Activated CD4-positive, alpha-beta T cell treated with anti-CD3 and anti-CD28 coated beads, Interleukin-2, amount 10 ng/mL, durations not matched to agents 24 days and 14 days (primary cell): ENCODE data around the gene MPP3. TPM values are rescaled to one million over a fixed set of nuclear protein-coding genes. Genes with fewer than 3 reads are reported as not detected.
"Not testable (repeated sequence)": the region's sequence is repeated elsewhere in the genome, so short reads cannot be mapped to it uniquely, and the experiment has no call there.

Experiments used
- DNase-seq: peaks from one replicate; pipeline ENCODE4 v3.0.0; 2022
- H3K27ac Mint-ChIP-seq: one replicate; pipeline ENCODE4 v1.8.0; 2022; ENCODE audit warnings: mild to moderate bottlenecking, mixed read lengths
- H3K27me3 Mint-ChIP-seq: one replicate; pipeline ENCODE4 v1.8.0; 2022; ENCODE audit warnings: mixed read lengths
- H3K36me3 Mint-ChIP-seq: one replicate; pipeline ENCODE4 v1.8.0; 2022; ENCODE audit warnings: low read depth, mild to moderate bottlenecking, mixed read lengths
- H3K4me1 Mint-ChIP-seq: one replicate; pipeline ENCODE4 v1.8.0; 2021; ENCODE audit warnings: mixed read lengths
- H3K4me3 Mint-ChIP-seq: one replicate; pipeline ENCODE4 v1.8.0; 2022; ENCODE audit warnings: mild to moderate bottlenecking, moderate library complexity, mixed read lengths
- H3K9me3 Mint-ChIP-seq: one replicate; pipeline ENCODE4 v1.8.0; 2021; ENCODE audit warnings: mixed read lengths
- intact Hi-C: fragments of 100-400 bp; cut with micrococcal nuclease; formaldehyde crosslinking; loops from one replicate; pipeline ENCODE4 v1.15.1; 2023
- total RNA-seq: library from RNA; stranded (reverse); gene quantifications from 2 replicates; pipeline ENCODE4 v1.2.3, GENCODE V29; 2022

Gene MPP3
- total RNA-seq, 1 donor from 2014 or later, result 0.63 TPM

DNA sequence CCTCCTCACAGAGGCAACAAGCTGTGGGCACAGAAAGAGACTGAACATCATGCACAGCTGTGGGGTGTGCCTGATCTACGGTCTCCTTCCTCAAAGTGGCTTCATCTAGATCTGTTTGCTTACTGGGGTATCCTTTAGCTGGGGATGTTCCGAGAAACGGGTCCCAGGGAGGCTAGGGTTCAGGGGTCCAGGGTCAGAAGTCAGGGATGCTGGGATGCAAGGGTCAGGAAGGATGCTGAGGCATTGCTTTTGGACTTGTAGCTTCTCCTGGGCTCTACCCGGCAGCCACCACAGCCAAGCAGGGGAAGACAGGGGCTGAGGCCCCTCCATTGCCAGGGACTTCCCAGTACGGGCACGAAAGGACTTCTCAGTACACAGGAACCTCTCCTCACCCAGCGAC, 20.6 kb upstream of the MPP3 start:
- Mint-ChIP-seq H3K4me3 (no peak overlapping the region), H3K27me3 (peaks cover 1% of the 10 kb centered on the region), H3K27ac (no peak overlapping the region), H3K4me1 (no peaks in the 10 kb centered on the region), H3K36me3 (no peaks in the 10 kb centered on the region), H3K9me3 (no peaks in the 10 kb centered on the region)
- DNase-seq, result no peak
- intact Hi-C loops, result no loop called here

DNA sequence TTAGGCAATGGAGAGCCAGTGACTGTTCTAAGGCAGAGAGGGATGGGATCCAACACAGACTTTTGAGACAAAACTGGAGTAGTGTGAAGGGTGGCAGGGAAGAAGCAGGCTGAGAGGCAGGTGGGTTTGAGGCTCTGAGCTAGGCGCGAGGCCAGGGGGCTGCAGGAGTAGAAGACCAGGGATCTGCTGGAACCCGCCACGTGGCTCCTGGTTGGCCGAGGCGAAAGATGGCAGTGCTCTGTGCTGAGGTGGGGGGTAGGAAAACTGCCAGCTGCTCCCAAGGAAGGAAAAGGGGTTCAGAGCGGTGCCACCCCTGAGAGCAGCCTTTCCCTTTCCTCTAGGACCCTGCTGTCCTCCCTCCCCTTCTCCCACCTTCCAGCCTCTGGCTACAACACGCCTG, 19.6 kb upstream of the MPP3 start:
- Mint-ChIP-seq H3K36me3 (no peaks in the 10 kb centered on the region), H3K9me3 (no peaks in the 10 kb centered on the region), H3K27me3 (peaks cover 1% of the 10 kb centered on the region), H3K27ac (no peak overlapping the region), H3K4me1 (no peaks in the 10 kb centered on the region), H3K4me3 (no peak overlapping the region)
- DNase-seq, result no peak
- intact Hi-C loops, result no loop called here

DNA sequence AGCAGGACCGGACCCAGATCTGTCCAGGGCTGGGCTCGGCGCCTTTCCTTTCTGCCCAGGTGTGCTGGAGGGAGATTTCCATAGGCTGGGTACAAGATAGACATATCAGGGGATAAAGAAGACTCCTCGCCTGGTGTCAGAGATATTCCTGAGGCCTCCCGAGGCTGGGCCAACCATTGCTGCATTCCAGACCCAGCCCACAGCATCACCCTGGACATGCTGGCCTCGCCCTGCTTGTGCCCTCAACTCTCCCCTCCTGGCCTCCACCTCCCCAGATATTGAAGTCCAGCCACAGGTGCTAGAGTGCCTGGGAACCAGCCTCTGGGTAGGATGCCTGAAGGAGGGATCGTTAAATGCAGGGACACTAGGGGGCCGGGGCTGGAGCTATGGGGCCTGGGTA, 16.2 kb upstream of the MPP3 start:
- H3K36me3 Mint-ChIP-seq, result no peaks in the 10 kb centered on the region
- intact Hi-C loops, result no loop called here
- no peaks in the 10 kb centered on the region for H3K9me3 Mint-ChIP-seq
- no peak for DNase-seq
- peaks cover 1% of the 10 kb centered on the region for H3K27me3 Mint-ChIP-seq
- H3K4me3 Mint-ChIP-seq, result no peak overlapping the region
- H3K27ac Mint-ChIP-seq, result no peak overlapping the region
- peaks cover 3% of the 10 kb centered on the region for H3K4me1 Mint-ChIP-seq

DNA sequence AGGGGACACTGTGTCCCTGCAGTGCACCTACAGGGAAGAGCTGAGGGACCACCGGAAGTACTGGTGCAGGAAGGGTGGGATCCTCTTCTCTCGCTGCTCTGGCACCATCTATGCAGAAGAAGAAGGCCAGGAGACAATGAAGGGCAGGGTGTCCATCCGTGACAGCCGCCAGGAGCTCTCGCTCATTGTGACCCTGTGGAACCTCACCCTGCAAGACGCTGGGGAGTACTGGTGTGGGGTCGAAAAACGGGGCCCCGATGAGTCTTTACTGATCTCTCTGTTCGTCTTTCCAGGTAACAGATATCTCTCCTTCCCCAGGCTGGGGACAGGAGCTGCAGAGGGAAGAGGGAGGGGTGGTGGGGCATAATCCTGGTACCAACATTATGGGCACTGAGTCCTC, 15.7 kb upstream of the MPP3 start:
- intact Hi-C loops, result no loop called here
- DNase-seq, result no peak
- no peak overlapping the region for H3K4me3 Mint-ChIP-seq
- no peak overlapping the region for H3K27ac Mint-ChIP-seq
- H3K36me3 Mint-ChIP-seq, result no peaks in the 10 kb centered on the region
- H3K4me1 Mint-ChIP-seq, result peaks cover 3% of the 10 kb centered on the region
- no peaks in the 10 kb centered on the region for H3K9me3 Mint-ChIP-seq
- H3K27me3 Mint-ChIP-seq, result peaks cover 1% of the 10 kb centered on the region

DNA sequence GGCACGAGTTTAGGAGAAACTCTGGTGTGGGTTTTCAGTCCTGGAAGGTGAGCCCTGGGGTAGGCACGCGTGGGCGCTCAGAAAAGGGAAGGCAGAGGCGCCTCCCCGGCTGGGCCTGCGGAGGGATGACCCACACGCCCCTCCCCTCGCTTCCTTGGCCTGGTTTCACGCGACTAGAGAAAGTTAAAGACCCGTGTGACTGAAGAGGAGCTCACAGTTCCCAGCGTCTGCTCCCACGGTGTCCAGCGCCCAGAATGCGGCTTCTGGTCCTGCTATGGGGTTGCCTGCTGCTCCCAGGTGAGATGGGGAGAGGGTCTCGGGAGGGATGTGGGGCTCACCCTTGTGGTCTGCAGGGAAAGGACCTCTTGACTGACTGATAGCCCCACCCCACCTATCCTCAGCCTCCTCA, 14.0 kb upstream of the MPP3 start, which contains the start of gene CD300LG:
CD300LG (plus strand) TSS at position 214 of the 409 bp plus-strand sequence; CDS start at position 255, 41 bp downstream.
- H3K4me1 Mint-ChIP-seq, result peaks cover 3% of the 10 kb centered on the region
- intact Hi-C loops, result no loop called here
- no peaks in the 10 kb centered on the region for H3K9me3 Mint-ChIP-seq
- no peak within 1 kb of the TSS for H3K4me3 Mint-ChIP-seq
- H3K36me3 Mint-ChIP-seq, result no peaks in the 10 kb centered on the region
- H3K27ac Mint-ChIP-seq, result no peak within 1 kb of the TSS
- no peak for DNase-seq
- peaks cover 6% of the 10 kb centered on the region for H3K27me3 Mint-ChIP-seq

DNA sequence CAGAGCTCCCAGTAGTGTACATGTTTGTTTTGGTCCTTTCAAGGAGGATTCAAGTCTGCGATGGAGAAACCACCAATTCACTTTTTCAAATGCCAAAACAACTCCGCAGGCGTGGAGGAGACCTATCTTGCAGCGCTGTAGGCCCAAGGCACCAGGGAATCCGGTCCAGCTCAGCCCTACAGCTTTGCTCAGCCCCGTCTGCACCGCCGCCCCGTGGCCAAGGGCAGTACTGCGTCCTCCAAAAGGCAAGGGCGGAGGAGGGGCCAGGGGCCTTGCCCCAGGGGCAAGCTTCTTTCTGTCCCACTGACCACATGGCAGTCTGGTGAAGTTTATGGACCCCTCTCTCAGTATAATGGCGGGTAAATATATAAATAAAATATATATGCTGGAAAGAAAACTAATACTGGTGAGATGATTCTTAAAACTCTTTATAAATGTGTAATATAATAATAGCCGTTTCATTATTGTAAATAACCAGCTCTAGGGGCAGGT, 13.3 kb upstream of the MPP3 start:
- Mint-ChIP-seq H3K4me3 (no peak overlapping the region), H3K27ac (no peak overlapping the region), H3K27me3 (peaks cover 8% of the 10 kb centered on the region), H3K9me3 (no peaks in the 10 kb centered on the region), H3K4me1 (peaks cover 3% of the 10 kb centered on the region), H3K36me3 (no peaks in the 10 kb centered on the region)
- intact Hi-C loops, result no loop called here
- DNase-seq, result peak; percentile 95

DNA sequence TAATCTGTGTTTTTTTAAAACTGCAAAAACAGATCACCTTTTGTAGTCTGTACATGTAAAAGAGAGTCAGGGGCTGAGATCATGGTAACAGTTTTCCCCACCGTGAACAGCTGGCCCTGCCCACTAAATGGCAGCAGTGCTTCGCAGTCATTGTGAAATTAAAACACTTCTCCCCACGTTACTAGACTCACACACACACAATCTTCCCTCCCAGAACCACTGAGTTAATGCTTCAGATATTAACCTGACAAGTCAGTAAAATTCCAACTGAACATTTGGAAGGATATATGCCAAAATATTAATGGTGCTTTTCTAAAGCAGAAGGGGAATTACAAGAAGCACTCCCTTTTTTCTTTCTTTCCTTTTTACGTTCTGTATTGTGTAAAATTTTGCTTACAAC, 12.8 kb upstream of the MPP3 start:
- peaks cover 9% of the 10 kb centered on the region for H3K27me3 Mint-ChIP-seq
- H3K4me1 Mint-ChIP-seq, result peaks cover 3% of the 10 kb centered on the region
- no peaks in the 10 kb centered on the region for H3K36me3 Mint-ChIP-seq
- no peaks in the 10 kb centered on the region for H3K9me3 Mint-ChIP-seq
- no peak for DNase-seq
- intact Hi-C loops, result no loop called here
- no peak overlapping the region for H3K4me3 Mint-ChIP-seq
- H3K27ac Mint-ChIP-seq, result no peak overlapping the region

DNA sequence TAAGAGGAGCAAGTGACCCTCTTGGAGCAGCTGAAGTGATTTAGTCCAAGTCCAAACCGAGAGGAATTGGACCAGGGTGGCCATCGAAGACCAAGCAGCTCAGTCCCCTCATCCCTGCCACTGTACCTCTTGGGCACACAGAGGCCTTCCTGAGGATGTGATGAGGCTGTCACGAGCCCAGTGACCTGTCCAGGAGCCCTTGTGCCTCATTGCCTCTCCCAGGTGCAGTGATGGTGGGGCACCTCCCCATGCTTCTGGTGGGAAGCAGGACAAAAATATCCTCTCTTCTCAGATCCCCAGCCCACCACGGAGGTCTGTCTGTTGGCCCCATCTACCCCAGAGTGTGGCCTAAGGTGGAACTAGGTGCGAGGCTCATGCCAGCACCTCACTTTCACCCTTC, 11.3 kb upstream of the MPP3 start:
- Mint-ChIP-seq H3K9me3 (no peaks in the 10 kb centered on the region), H3K27ac (no peak overlapping the region), H3K27me3 (peaks cover 15% of the 10 kb centered on the region), H3K36me3 (no peaks in the 10 kb centered on the region), H3K4me1 (peaks cover 3% of the 10 kb centered on the region), H3K4me3 (no peak overlapping the region)
- intact Hi-C loops, result no loop called here
- DNase-seq, result no peak

DNA sequence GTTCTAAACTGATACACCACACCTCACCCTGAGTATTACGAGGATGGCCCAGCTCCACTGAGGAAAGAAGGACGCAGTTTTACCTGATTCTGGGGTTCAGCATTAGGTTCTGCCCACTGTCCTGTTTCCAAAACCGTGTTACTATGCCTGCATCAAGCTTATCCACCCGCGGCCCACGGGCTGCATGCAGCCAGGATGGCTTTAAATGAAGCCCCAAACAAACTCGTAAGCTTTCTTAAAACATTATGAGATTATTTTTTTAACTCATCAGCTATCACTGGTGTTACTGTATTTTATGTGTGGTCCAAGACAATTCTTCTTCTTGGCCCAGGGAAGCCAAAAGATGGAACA, 10.0 kb upstream of the MPP3 start:
- no peaks in the 10 kb centered on the region for H3K36me3 Mint-ChIP-seq
- H3K4me1 Mint-ChIP-seq, result peaks cover 3% of the 10 kb centered on the region
- intact Hi-C loops, result no loop called here
- H3K9me3 Mint-ChIP-seq, result no peaks in the 10 kb centered on the region
- peaks cover 15% of the 10 kb centered on the region for H3K27me3 Mint-ChIP-seq
- no peak overlapping the region for H3K4me3 Mint-ChIP-seq
- H3K27ac Mint-ChIP-seq, result no peak overlapping the region
- no peak for DNase-seq

DNA sequence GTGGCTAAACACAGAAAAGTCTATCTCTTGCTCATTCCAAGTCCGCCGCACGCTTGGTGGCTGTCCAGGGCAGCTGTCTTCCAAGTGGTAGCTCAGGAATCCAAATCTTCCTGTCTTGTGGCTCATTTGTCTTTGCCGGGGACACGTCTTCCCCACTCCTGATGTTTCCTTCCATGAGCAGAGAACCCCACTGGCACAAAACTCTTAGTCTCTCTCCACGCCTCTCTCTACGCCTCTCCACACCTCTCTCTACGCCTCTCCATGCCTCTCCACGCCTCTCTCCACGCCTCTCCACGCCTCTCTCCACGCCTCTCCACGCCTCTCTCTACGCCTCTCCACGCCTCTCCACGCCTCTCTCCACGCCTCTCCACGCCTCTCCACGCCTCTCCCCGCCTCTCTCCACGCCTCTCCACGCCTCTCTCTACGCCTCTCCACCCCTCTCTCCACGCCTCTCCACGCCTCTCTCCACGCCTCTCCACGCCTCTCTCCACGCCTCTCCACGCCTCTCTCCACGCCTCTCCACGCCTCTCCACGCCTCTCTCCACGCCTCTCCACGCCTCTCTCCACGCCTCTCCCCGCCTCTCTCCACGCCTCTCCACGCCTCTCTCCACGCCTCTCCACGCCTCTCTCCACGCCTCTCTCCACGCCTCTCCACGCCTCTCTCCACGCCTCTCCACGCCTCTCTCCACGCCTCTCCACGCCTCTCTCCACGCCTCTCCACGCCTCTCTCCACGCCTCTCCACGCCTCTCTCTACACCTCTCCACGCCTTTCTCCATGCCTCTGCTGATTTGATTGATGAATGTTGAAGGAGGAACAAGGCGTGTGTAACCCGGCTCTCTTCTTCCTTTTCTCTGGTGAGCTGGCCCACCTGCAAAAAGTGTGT, 9.4 kb upstream of the MPP3 start:
- H3K27me3 Mint-ChIP-seq, result peaks cover 17% of the 10 kb centered on the region
- DNase-seq, H3K4me3 Mint-ChIP-seq, H3K9me3 Mint-ChIP-seq, H3K36me3 Mint-ChIP-seq, H3K4me1 Mint-ChIP-seq, intact Hi-C loops, H3K27ac Mint-ChIP-seq: not testable (repeated sequence)

DNA sequence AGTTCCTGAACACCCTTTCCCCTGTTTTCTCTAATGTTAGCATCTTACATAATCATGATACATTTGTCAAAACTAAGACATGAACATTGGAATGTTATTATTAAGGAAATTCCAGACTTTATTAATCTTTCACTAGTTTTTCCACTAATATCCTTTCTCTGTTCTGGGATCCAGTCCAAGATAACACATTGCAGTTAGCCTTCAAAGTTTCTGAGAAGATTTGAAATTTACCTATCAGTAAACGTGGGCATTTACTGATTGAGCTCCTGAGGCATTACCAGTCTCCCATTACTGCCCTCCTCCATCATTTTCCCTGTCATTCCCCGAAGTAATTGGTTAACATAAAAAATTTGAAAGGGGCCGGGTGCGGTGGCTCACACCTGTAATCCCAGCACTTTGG, 8.3 kb upstream of the MPP3 start:
- H3K36me3 Mint-ChIP-seq, result no peaks in the 10 kb centered on the region
- peaks cover 21% of the 10 kb centered on the region for H3K27me3 Mint-ChIP-seq
- H3K4me1 Mint-ChIP-seq, result peaks cover 3% of the 10 kb centered on the region
- no peaks in the 10 kb centered on the region for H3K9me3 Mint-ChIP-seq
- H3K4me3 Mint-ChIP-seq, result no peak overlapping the region
- intact Hi-C loops, result no loop called here
- H3K27ac Mint-ChIP-seq, result no peak overlapping the region
- DNase-seq, result no peak

DNA sequence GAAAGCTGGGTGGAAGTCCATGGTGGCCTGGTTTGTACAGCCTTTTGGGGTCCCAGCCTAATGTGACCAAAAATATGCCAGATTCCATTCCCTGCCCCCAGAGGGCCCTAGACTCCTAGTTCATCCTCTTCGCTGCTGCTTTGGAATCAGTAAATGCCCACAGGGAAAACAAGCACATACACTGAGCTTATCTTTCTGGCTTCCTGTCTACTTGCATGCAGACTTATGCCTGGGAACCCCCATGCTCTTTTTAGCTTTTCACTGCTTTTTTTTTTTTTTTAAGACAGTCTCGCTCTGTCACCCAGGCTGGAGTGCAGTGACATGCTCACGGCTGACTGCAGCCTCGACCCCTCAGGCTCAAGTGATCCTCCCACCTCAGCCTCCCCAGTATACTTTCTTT, 7.9 kb upstream of the MPP3 start:
- no peaks in the 10 kb centered on the region for H3K36me3 Mint-ChIP-seq
- no peak overlapping the region for H3K27ac Mint-ChIP-seq
- no peaks in the 10 kb centered on the region for H3K4me1 Mint-ChIP-seq
- peaks cover 21% of the 10 kb centered on the region for H3K27me3 Mint-ChIP-seq
- intact Hi-C loops, result no loop called here
- no peak overlapping the region for H3K4me3 Mint-ChIP-seq
- no peaks in the 10 kb centered on the region for H3K9me3 Mint-ChIP-seq
- DNase-seq, result no peak

DNA sequence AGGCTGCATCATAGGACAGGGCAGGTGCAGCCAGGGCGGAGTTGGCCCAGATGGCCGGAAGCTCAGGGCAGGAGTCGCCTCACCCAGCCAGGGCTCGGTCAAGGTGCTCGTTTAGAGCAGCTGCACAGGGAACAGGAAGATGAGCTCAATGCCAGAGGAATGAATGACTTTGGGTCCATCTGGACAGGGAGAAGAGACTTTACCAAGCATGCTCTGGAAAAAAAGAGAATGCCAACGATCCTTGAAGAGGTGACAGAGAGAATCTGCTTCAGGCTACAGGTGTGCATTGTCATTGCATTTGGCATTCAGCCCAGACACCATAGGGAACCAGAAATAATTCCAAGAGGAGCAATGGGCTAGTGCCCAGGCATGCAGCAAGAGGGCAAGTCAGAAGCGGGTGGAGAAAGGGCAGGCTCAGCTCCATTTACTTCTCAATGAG, 6.7 kb upstream of the MPP3 start:
- H3K27ac Mint-ChIP-seq, result no peak overlapping the region
- intact Hi-C loops, result no loop called here
- H3K4me3 Mint-ChIP-seq, result no peak overlapping the region
- H3K9me3 Mint-ChIP-seq, result no peaks in the 10 kb centered on the region
- no peaks in the 10 kb centered on the region for H3K4me1 Mint-ChIP-seq
- H3K27me3 Mint-ChIP-seq, result peaks cover 27% of the 10 kb centered on the region
- DNase-seq, result no peak
- H3K36me3 Mint-ChIP-seq, result no peaks in the 10 kb centered on the region

DNA sequence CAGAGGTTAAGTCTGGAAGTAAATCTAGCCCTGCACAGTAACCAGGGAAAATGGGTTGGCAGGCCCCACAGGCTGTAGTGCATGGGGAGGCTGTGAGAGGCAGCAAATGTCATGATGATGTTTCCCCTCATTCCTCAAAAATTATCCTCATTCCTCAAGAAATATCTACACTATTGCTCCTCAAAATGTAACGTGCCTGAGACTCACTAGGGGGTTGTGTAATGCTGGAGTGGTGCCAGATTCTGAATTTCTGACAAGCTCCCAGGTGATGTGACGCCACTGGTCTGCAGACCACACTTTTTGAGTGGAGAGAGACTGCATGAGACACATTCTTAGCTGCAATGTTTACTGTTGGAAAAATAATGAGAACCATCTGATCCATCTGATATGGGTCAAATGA, 1.2 kb upstream of the MPP3 start:
- H3K9me3 Mint-ChIP-seq, result no peaks in the 10 kb centered on the region
- H3K27ac Mint-ChIP-seq, result no peak overlapping the region
- DNase-seq, result no peak
- peaks cover 14% of the 10 kb centered on the region for H3K4me1 Mint-ChIP-seq
- H3K4me3 Mint-ChIP-seq, result peak overlapping the region; percentile 57
- H3K27me3 Mint-ChIP-seq, result peaks cover 53% of the 10 kb centered on the region
- no peaks in the 10 kb centered on the region for H3K36me3 Mint-ChIP-seq
- intact Hi-C loops, result no loop called here
